Measurements from ENCODE around the gene TRAIP.
"Not testable (repeated sequence)": the region's sequence is repeated elsewhere in the genome, so short reads cannot be mapped to it uniquely, and the experiment has no call there.

The TRAIP gene

DNA sequence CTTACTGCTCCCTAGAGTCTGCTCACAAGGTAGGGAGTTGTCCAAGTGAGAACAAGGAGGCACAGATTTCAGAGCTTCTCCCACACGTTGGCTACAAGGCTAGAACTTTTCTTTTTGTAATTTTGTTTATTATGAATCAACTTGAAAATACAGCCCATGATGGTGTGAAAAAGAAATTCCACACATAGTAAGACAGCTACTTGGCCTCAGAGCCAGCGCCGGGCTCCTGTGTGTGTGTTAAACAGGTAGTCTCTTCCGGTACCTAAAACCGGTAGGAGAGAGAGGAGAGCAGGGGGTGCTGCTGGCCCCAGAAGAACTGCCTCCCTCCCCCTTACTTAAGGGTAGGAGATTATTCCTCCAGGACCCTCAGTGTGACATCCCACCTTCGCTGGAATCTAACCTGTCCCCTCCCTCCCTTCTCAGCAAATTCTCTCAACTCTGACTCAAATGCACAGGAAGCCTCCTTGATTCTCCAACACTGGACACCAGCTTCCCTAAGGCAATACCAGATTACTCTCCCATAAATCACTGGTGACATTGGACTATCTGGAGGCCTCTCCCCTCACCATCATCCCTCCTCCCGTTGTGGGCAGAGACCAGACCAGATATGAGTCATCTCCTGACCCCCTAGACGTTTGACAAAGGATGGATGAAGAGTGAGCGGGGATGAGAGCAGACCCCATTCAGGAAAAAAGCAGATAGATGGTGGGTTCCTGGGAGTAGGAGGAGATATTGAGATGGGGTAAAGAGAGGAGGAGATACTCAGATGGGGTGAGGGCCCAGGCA lies 65.5 kb downstream of the TRAIP start:
- DNase-seq, result no peak

DNA sequence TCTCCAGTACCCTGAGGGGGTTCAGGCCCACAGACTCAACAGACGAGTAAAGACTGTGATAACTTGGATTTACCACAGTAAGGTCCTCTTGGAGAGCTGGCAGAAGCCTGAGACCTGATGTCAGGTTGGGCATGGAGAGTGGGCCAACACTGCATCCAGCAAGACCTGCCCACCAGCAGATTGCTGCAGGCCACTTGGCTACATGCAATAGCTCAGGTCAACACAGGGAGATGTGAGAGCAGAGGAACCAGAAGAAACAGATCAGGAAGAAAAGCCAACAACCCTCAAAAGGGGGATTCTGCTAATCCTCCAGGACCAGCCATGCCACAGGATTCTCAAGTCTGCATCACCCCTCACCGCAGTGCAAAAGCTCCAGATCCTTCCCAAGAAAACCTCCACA lies 68.3 kb downstream of the TRAIP start:
- no peak for DNase-seq

DNA sequence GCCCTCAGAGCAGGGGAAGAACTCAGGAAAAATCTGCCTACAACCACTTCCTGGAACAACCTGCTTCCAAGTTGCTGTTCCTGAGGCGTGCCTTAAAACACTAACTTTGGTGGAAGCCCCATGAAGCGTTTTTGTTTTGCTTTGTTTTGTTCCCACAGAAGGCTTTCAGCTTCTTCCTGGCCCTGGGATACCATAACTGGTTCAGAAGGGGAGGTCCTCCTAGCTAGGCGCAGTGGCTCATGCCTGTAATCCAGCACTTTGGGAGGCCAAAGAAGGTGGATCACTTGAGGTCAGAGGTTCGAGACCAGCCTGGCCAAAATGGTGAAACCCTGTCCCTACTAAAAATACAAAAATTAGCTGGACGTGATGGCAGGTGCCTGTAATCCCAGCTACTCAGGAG lies 68.8 kb downstream of the TRAIP start:
- DNase-seq, result no peak

DNA sequence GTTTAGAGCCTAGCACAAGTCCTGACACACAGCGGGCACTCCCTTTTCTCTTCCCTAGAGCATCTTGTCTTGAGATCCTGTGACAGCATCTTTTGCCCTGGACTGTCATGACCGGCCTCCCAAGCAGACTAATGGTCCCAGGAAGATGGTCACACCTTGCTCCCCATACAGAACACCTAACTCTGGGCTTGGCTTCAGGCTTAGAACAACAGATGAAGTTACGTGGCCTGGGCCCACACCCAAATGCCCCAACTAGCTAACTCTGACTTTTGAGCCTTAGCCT lies 69.2 kb downstream of the TRAIP start:
- no peak for DNase-seq

DNA sequence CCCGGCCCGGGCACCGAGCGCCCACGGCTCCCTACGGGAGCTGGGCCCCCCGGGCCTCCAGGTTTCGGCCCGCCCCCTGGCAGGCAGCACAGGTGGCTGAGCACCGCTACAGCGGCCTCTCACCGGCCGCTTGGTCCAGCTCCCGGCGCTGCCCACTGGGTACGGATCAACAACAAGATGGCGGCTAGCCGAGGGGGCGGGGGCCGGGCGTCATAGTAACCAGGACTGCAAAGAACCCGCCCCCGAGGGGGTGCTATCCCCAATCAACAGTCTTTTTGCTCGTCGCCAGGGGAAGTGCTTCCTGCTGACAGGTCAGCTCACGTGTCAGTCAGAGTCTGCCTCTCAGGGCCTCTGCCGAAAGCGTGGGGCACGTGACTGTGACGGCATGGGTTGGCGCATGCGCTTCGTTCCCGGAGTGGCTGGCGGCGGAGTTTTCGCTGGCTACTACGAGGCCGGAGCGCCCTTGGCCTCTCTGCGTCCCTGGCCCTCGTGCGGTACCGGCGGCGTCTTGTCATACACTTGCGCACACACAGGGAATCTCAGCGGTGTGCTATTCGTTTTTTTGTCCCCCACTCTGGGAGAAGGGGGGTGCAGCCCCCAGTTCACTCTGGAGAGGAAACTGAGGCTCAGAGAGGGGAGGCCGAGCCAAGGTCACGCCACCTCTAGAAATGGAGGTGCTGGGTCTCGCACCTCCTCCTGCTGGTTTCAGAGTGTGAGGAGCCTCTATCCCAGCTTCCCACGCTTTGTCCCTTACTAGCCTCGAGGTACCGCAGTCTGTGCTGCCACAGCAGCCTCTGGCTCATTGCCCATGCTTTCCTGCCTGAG lies 69.8 kb downstream of the TRAIP start, which contains the start of gene IP6K1:
IP6K1 (minus strand) TSS at position 186 of the 825 bp plus-strand sequence. CDS start 38,502 bp downstream, outside the sequence.
- DNase-seq, result peak; percentile 94

DNA sequence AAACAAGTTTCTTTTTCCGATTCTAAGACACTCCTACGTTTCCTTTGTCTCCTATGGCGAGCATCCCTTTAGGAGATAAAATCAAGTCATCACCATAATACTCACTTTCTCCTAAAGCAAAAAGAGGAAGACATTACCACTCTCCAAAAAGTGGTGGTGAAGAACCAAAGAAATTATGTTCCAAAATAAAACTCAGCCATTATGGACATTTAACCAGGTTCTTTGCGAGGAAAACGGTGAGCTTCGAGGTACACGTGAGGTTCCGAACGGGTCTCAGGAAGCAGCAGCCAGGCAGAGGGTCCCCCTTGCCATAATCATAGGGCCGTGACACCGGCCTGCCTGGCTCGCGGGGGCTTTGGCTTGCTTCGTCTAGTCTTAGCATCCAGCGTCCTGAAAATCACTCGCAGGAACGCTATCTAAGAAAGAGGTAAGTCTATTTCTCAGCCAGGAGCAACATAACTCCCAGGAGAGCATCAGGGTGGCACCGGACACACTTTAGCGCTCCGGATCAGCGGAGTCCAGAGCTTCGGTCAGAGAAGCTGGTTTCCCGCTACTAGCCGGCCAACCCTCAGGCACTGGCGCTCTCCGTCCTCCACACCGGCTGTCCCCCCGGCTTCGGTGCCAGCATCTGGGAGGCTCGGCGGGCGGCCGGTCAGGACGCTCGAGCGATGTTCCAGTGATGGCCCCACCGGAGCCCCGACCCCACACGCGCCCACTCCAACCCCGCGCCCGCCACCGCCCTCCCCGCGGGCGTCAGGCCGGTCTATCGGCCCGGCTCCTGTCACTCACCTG lies 70.6 kb downstream of the TRAIP start:
- no peak for DNase-seq

DNA sequence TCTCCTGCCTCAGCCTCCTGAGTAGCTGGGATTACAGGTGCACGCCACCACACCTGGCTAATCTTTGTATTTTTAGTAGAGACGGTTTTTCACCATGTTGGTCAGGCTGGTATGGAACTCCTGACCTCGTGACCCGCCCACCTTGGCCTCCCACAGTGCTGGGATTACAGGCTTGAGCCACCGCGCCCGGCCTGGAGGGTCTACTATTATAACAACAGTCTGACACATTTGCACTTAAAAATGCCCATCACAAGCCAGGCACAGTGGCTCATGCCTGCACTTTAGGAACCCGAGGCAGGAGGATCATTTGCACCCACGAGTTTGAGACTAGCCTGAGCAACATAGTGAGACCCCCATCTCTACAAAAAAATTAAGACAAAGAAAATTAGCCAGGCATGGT lies 74.1 kb downstream of the TRAIP start:
- DNase-seq, result not testable (repeated sequence)

DNA sequence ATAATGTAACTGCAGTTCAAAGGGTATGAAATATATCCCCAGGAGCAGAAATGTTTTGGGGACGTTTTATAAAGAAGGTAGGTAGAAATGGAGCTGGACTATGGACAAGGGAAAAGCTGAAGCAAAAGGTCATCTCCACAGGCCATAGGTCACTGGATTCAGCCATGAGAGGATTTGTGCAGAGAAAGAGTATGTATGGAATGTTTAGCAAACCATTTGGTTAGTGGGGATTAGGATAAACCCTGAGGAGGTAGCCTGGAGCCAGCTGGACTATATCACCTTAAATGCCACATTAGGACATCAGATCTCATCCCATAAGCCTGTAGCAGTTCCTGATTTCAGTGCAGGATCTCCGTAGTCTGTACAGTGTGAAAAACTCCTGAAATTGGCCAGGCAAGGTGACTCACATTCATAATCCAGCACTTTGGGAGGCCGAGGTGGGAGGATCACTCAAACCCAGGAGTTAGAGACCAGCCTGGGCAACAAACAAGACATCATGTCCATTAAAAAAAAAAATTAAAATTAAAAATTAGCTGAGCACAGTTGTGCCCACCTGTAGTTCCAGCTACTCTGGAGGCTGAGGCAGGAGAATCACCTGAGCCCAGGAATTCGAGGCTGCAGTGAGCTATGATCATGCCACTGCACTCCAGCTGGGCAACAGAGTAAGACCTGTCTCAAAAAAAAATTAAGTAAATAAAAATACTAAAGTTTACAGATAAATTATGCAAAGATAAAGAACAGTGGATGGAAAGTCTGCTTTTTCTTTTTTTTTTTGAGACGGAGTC lies 74.8 kb downstream of the TRAIP start:
- DNase-seq, result no peak

DNA sequence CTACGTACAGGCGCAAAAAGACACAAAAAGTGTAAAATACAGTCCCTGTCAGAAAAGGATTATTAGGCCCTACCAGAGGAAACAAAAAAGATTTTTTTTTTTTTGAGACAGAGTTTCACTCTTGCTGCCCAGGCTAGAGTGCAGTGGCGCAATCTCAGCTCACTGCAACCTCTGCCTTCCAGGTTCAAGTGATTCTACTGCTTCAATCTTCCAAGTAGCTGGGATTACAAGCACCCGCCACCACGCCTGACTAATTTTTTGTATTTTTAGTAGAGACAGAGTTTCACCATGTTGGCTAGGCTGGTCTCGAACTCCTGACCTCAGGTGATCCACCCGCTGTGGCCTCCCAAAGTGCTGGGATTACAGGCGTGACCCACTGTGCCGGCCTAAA lies 75.4 kb downstream of the TRAIP start:
- not testable (repeated sequence) for DNase-seq

DNA sequence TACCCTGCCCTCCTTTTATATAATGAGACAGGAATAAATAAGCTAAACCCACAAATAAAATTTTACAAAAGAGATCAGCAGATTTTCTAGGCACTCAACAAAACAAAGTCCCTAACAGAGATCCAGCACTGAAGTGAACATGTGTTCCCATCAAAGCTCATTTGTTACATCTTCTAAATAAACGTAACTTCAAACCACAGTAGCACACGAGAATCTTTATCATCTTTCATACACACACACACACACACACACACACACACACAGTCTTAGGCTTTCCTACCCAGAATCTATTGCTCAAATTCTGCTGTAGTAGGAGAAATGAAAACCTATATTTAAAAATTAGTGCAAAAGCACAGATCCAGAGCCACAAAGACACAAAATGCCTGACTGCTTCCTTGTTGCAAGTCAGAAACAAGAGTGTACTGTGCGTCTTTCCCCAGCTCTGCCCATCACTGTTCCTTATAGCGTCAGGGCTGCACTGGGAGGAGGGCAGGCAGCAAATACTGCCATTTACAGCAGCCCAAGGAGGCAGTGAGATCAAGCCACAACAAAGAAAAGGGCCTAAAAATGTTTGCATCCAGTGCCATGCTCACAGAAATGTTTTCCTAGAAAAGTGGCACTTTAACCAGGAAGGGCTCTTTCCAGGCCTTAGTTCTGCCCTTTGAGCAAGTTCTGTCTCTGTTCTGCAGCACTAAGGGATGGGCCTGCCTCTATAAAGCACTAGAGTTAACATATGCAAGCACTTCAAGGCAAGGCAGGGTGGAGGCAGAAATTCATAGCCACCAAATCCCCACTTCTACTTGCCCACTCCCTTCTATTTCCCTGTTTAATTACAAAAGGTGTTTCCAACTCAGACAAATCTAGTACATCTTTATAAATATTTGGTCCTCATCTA lies 76.0 kb downstream of the TRAIP start:
- DNase-seq, result no peak

DNA sequence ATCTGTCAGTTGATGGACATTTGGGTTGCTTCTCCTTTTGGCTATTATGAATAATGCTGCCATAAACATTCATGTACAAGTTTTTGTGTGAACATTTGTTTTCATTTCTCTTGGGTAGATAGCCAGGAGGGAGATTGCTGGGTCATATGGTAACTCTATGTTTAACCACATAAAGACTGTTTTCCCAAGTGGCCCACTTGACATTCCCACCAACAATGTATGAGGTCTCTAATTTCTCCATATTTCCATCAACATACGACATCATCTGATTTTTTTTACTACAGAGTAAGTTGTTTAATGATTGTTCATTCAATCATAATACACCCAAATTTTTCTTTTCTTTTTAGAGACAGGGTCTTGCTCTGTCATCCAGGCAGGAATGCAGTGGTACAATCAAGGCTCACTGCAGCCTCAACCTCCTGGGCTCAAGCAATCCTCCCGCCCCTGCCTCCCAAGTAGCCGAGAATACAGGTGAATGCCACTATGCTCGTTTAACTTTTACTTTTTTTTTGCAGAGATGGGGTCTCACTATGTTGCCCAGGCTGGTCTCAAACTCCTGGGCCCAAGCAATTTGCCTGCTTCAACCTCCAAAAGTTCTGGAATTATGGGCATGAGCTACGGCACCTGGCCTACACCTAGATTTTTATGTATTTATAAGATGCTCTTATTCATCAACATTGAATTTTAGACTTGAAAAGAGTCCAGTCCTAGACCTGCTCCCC lies 76.8 kb downstream of the TRAIP start:
- DNase-seq, result no peak

All from NCI-H524 treated with DMSO at 0.1 percent for 48 hours (cell line).